HG03442 (cell line): ENCODE data around the gene ZNF485.

Experiments
- ATAC-seq: cut with Tn5 transposase; IDR thresholded peaks from one replicate; pipeline ENCODE4 v1.9.1; 2021; ENCODE audit warnings: mild to moderate bottlenecking, moderate library complexity; ENCODE audit not compliant: unreplicated experiment

Gene ZNF485

DNA sequence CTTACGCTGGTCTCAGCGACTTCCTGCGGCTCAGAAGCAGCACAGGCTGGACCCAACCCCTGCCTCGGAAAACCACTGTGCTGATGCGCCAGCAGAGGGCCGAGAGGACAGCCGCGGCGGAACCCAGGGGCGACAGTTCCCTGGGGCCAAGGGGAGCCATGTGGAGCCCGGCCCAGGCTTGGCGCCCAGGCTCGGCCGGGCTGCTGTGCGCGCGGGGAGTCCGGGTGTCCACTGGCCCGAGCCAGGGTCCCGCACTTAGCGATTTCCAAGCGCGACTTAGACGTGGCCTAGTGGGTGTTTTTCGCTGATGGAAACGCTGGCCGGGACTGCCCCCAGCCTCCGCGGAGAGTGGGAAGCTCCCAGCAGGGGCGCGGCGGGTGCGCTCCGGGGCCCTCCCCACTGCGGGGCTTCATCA is 61.1 kb downstream of the ZNF485 start:
- no peak for ATAC-seq
